Fibroblast of lung (primary cell): ENCODE data around the gene MYO1G. TPM values are rescaled to one million over a fixed set of nuclear protein-coding genes. Genes with fewer than 3 reads are reported as not detected.
A peak's percentile ranks its signal among the peaks of the same experiment; 100 is the strongest.

ENCODE experiments used
- DNase-seq, 2 donors: peaks; one replicate each; pipeline versions ENCODE4 v3.0.0 to v3.0.0-alpha.2; 2010; ENCODE audit warnings: low read depth in 2 of 2
- H2AFZ ChIP-seq: 2 replicates; pipeline ENCODE4 v1.5.1; 2012; ENCODE audit warnings: low read length, control low read depth, inconsistent platforms
- H3K27ac ChIP-seq: 2 replicates; pipeline ENCODE4 v1.5.1; 2011; ENCODE audit warnings: low read length, control low read depth; ENCODE audit not compliant: insufficient read depth
- H3K27me3 ChIP-seq: 2 replicates; pipeline ENCODE4 v1.5.1; 2011; ENCODE audit warnings: mild to moderate bottlenecking, low read length; ENCODE audit not compliant: control insufficient read depth, insufficient read depth
- H3K36me3 ChIP-seq: 2 replicates; pipeline ENCODE4 v1.5.1; 2011; ENCODE audit warnings: low read length; ENCODE audit not compliant: control insufficient read depth, insufficient read depth
- H3K4me1 ChIP-seq: 2 replicates; pipeline ENCODE4 v1.5.1; 2011; ENCODE audit warnings: low read length; ENCODE audit not compliant: control insufficient read depth, insufficient read depth; ENCODE audit errors: extremely low read depth
- H3K4me2 ChIP-seq: 2 replicates; pipeline ENCODE4 v1.5.1; 2011; ENCODE audit warnings: low read length, control low read depth; ENCODE audit not compliant: insufficient read depth; ENCODE audit errors: extremely low read depth
- H3K4me3 ChIP-seq, 4 experiments: fragments of 200-600 bp in 1 of 4; sonication (generic) in 1 of 4; replicated peaks in 1 of 4; 2 replicates each; pipeline ENCODE4 v1.5.1; 2011 to 2016; ENCODE audit warnings: low read length in 4 of 4, low read depth in 3 of 4, mild to moderate bottlenecking in 3 of 4, control low read depth in 2 of 4, inconsistent platforms in 1 of 4, mixed read lengths in 1 of 4; ENCODE audit not compliant: insufficient read depth in 1 of 4; ENCODE audit errors: control extremely low read depth in 1 of 4
- H3K79me2 ChIP-seq: 2 replicates; pipeline ENCODE4 v1.5.1; 2012; ENCODE audit warnings: mild to moderate bottlenecking, low read length, inconsistent platforms; ENCODE audit not compliant: control insufficient read depth, insufficient read depth
- H3K9ac ChIP-seq: 2 replicates; pipeline ENCODE4 v1.5.1; 2011; ENCODE audit warnings: mild to moderate bottlenecking, low read length, control low read depth; ENCODE audit not compliant: insufficient read depth
- H3K9me3 ChIP-seq: 2 replicates; pipeline ENCODE4 v1.5.1; 2012; ENCODE audit warnings: low read depth, low read length; ENCODE audit not compliant: control insufficient read depth, insufficient read depth
- H4K20me1 ChIP-seq: 2 replicates; pipeline ENCODE4 v1.5.1; 2011; ENCODE audit warnings: low read length; ENCODE audit not compliant: control insufficient read depth, insufficient read depth; ENCODE audit errors: extremely low read depth
- CTCF ChIP-seq, 2 donors: IDR thresholded peaks in 1 of 2; conservative IDR thresholded peaks in 1 of 2; 1 replicate in 1 of 2; 2 replicates in 1 of 2; pipeline ENCODE4 v1.5.1; 2011 to 2012; ENCODE audit warnings: low read length in 2 of 2, control low read depth in 1 of 2, inconsistent platforms in 1 of 2, low read depth in 1 of 2, mild to moderate bottlenecking in 1 of 2
- EZH2 ChIP-seq: IDR thresholded peaks from 2 replicates; pipeline ENCODE4 v1.5.1; 2012; ENCODE audit warnings: low read length, control low read depth, mild to moderate bottlenecking; ENCODE audit errors: missing control alignments
- polyA minus RNA-seq: library from RNA; depleted of rRNA, polyadenylated mRNA; stranded (reverse); fragments of >200 nt; gene quantifications from 2 replicates; pipeline ENCODE4 v1.2.3, GENCODE V29; 2011; ENCODE audit warnings: low replicate concordance
- polyA plus RNA-seq, 2 donors: library from polyadenylated mRNA; depleted of rRNA in 1 of 2; stranded (reverse) in 1 of 2; unstranded in 1 of 2; fragments of >200 nt; gene quantifications; 2 replicates each; pipeline ENCODE4 v1.2.1, GENCODE V29; 2011 to 2012; ENCODE audit warnings: missing spikeins in 1 of 2
- total RNA-seq: library from RNA; depleted of rRNA; stranded (reverse); fragments of >200 nt; gene quantifications from 2 replicates; pipeline ENCODE4 v1.2.1, GENCODE V29; 2014

The MYO1G gene
- under 0.01 TPM in 2 replicates for total RNA-seq
- 0.02 and 0.10 TPM in 2 replicates for polyA plus RNA-seq
- polyA plus RNA-seq (2012) = 0.08 TPM in 1 of 2 replicates, not detected in the other
- polyA minus RNA-seq = 0.19 TPM in 1 of 2 replicates, not detected in the other

- Histone ChIP-seq H3K79me2 (no peaks in the 10 kb centered on the region), H3K9ac (no peak within 1 kb of the TSS), H2AFZ (no peak within 1 kb of the TSS), H3K27me3 (no peaks in the 10 kb centered on the region), H3K27ac (no peak within 1 kb of the TSS), H3K36me3 (peaks cover 9% of the 10 kb centered on the region), H3K9me3 (no peaks in the 10 kb centered on the region), H3K4me2 (peak within 1 kb of the TSS; percentile 56), H3K4me3 (no peak within 1 kb of the TSS), H4K20me1 (no peaks in the 10 kb centered on the region), H3K4me1 (peaks cover 8% of the 10 kb centered on the region)
- no peak for DNase-seq
- TF ChIP-seq EZH2 (no peak), CTCF (conservative IDR thresholded peaks at IDR 0.05 in 1 of 2, IDR thresholded peaks at IDR 0.05 in 1 of 2; ENCODE audit: low read depth in 1 of 2, low read length in 2 of 2) (no peak)
Observed at GRCh38 chr7:44978511-44979366, at the start of gene MYO1G. Gene MYO1G, minus strand, starts transcription at chr7:44979015. Its CDS starts 54 bp downstream, at chr7:44978961.

- Histone ChIP-seq H3K27ac (no peak overlapping the region), H2AFZ (no peak overlapping the region), H4K20me1 (no peaks in the 10 kb centered on the region), H3K4me2 (no peak overlapping the region), H3K27me3 (no peaks in the 10 kb centered on the region), H3K9ac (no peak overlapping the region), H3K9me3 (no peaks in the 10 kb centered on the region), H3K4me1 (peaks cover 3% of the 10 kb centered on the region), H3K36me3 (peaks cover 2% of the 10 kb centered on the region), H3K4me3 (no peak overlapping the region), H3K79me2 (peaks cover 40% of the 10 kb centered on the region)
- DNase-seq = no peak
- no peak for TF ChIP-seq CTCF (conservative IDR thresholded peaks at IDR 0.05 in 1 of 2, IDR thresholded peaks at IDR 0.05 in 1 of 2; ENCODE audit: low read depth in 1 of 2, low read length in 2 of 2)
- TF ChIP-seq EZH2 = no peak
Observed at GRCh38 chr7:45028138-45028919, 49.5 kb upstream of the MYO1G start.

- TF ChIP-seq EZH2 (no peak), CTCF (conservative IDR thresholded peaks at IDR 0.05 in 1 of 2, IDR thresholded peaks at IDR 0.05 in 1 of 2; ENCODE audit: low read depth in 1 of 2, low read length in 2 of 2) (no peak)
- Histone ChIP-seq H4K20me1 (no peaks in the 10 kb centered on the region), H3K79me2 (peaks cover 40% of the 10 kb centered on the region), H2AFZ (no peak overlapping the region), H3K36me3 (peaks cover 2% of the 10 kb centered on the region), H3K9me3 (no peaks in the 10 kb centered on the region), H3K4me3 (no peak overlapping the region), H3K27me3 (no peaks in the 10 kb centered on the region), H3K27ac (no peak overlapping the region), H3K4me1 (peaks cover 3% of the 10 kb centered on the region), H3K4me2 (no peak overlapping the region), H3K9ac (no peak overlapping the region)
- DNase-seq = no peak
Observed at GRCh38 chr7:45027774-45028114, 48.9 kb upstream of the MYO1G start.
